Bronchial epithelial cell (primary cell): ENCODE results near the gene SLC35F6. TPM values are rescaled to one million over a fixed set of nuclear protein-coding genes. Genes with fewer than 3 reads are reported as not detected.
A peak's percentile ranks its signal among the peaks of the same experiment; 100 is the strongest.

ENCODE experiments used
- DNase-seq: peaks from one replicate; pipeline ENCODE4 v3.0.0-alpha.2; 2010; ENCODE audit warnings: low read depth
- FAIRE-seq: peaks from 2 replicates; lab custom pipeline; 2011; peaks lifted over from hg19 to GRCh38; lab: Jason Lieb, UNC
- H3K27me3 ChIP-seq: 2 replicates; pipeline ENCODE4 v1.5.1; 2011; ENCODE audit warnings: low read length; ENCODE audit not compliant: control insufficient read depth, insufficient read depth
- H3K36me3 ChIP-seq: 2 replicates; pipeline ENCODE4 v1.5.1; 2011; ENCODE audit warnings: low read length; ENCODE audit not compliant: control insufficient read depth, insufficient read depth
- H3K4me3 ChIP-seq: 2 replicates; pipeline ENCODE4 v1.5.1; 2011; ENCODE audit warnings: mild to moderate bottlenecking, low read depth, low read length, control low read depth
- total RNA-seq: library from RNA; depleted of rRNA; stranded (reverse); fragments of >200 nt; gene quantifications from 2 replicates; pipeline ENCODE4 v1.2.1, GENCODE V29; 2014
- TF ChIP-seq, protein P1 (sequence below): IDR thresholded peaks from 2 replicates; pipeline ENCODE4 v1.5.1; 2011; ENCODE audit warnings: mild to moderate bottlenecking, moderate library complexity, low read length, control low read depth, inconsistent platforms; ENCODE audit not compliant: insufficient read depth, severe bottlenecking

Gene SLC35F6
- total RNA-seq, 1 donor from 2014 or later = 29.2 TPM

DNA sequence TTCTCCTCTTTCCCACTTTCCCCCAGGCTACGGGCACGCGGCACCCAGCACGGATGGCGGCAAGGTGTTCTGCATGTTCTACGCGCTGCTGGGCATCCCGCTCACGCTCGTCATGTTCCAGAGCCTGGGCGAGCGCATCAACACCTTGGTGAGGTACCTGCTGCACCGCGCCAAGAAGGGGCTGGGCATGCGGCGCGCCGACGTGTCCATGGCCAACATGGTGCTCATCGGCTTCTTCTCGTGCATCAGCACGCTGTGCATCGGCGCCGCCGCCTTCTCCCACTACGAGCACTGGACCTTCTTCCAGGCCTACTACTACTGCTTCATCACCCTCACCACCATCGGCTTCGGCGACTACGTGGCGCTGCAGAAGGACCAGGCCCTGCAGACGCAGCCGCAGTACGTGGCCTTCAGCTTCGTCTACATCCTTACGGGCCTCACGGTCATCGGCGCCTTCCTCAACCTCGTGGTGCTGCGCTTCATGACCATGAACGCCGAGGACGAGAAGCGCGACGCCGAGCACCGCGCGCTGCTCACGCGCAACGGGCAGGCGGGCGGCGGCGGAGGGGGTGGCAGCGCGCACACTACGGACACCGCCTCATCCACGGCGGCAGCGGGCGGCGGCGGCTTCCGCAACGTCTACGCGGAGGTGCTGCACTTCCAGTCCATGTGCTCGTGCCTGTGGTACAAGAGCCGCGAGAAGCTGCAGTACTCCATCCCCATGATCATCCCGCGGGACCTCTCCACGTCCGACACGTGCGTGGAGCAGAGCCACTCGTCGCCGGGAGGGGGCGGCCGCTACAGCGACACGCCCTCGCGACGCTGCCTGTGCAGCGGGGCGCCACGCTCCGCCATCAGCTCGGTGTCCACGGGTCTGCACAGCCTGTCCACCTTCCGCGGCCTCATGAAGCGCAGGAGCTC, 36.2 kb upstream of the SLC35F6 start:
- peaks cover 3% of the 10 kb centered on the region for H3K27me3 ChIP-seq
- H3K4me3 ChIP-seq = no peak overlapping the region
- DNase-seq (no peak), FAIRE-seq (no peak)
- H3K36me3 ChIP-seq = no peaks in the 10 kb centered on the region
- TF ChIP-seq, protein P1, sequence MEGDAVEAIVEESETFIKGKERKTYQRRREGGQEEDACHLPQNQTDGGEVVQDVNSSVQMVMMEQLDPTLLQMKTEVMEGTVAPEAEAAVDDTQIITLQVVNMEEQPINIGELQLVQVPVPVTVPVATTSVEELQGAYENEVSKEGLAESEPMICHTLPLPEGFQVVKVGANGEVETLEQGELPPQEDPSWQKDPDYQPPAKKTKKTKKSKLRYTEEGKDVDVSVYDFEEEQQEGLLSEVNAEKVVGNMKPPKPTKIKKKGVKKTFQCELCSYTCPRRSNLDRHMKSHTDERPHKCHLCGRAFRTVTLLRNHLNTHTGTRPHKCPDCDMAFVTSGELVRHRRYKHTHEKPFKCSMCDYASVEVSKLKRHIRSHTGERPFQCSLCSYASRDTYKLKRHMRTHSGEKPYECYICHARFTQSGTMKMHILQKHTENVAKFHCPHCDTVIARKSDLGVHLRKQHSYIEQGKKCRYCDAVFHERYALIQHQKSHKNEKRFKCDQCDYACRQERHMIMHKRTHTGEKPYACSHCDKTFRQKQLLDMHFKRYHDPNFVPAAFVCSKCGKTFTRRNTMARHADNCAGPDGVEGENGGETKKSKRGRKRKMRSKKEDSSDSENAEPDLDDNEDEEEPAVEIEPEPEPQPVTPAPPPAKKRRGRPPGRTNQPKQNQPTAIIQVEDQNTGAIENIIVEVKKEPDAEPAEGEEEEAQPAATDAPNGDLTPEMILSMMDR = peak; percentile 18

DNA sequence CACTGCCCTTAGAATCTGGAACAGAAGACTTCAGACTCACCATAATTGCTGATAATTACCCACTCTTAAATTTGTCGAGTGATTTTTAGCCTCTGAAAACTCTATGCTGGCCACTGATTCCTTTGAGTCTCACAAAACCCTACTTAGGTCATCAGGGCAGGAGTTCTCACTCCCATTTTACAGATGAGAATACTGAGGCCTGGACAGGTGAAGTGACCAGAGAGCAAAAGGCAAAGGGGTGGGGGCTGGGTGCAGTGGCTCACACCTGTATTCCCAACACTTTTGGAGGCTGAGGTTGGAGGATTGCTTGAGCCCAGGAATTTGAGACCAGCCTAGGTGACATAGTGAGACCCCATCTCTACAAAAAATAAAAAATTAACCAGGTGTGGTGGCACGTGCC, 34.8 kb upstream of the SLC35F6 start:
- TF ChIP-seq, protein P1 = no peak
- no peak for FAIRE-seq

DNA sequence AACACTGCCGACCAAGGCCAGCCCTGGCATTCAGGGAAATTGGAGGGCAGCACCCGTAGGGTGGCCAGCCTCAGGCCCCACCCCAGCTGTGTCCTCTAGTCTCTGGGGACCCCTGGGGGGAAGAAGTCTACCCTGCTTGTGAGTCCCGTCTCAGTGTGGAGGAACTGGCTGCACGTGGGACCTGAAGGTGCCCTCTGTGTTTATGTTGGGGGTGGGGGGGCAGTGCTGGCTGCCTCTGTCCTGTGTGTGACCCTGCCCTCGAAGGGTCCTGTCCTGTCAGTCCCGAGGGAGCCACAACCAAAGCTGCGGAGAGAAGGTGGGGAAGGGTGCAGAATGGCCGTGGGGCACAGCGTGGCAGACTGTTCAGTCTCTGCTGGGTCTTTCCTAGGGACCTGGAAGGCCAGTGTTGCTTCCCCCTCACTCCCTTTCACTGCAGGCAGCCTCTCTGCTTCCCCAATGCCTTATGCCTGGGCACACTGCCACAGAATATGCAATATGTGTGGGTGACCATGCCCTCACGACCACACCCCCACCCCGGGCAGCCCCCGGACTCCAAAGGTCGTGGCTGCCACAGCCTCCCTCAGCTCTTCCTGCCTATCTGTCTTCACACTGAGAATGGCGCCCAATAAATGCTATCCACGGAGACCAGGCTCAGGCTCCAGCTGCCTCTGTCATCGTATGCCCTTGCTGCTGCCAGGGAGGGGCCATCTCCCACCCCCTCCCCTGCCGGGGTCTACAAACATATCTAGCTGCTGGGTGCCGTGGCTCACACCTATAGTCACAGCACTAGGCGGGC, 33.3 kb upstream of the SLC35F6 start:
- Histone ChIP-seq H3K4me3 (no peak overlapping the region), H3K36me3 (no peaks in the 10 kb centered on the region), H3K27me3 (peaks cover 3% of the 10 kb centered on the region)
- no peak for DNase-seq
- TF ChIP-seq, protein P1 = no peak
- FAIRE-seq = no peak

More for the DNA sequence above, 34.8 kb upstream of the SLC35F6 start:
- Histone ChIP-seq H3K27me3 (peaks cover 3% of the 10 kb centered on the region), H3K36me3 (no peaks in the 10 kb centered on the region), H3K4me3 (no peak overlapping the region)
- DNase-seq = no peak

DNA sequence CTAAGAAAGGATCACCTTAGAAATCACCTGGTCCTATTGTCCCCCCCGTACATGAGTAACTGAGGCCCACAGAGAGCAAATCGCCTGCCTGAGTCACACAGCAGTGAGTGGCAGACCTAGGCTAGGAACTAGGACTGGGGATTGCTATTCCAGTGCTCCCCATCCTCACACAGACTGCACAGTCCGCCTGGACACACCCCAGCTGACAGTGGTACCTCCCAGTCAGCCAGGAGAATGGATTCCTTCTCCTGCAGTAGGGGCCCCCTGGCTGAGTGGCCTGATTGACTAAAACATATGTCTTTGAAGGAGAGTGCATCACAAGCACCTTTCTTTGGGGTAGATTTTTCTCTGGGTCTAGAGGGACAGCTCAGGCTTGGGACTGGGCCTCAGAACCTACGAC, 32.4 kb upstream of the SLC35F6 start:
- Histone ChIP-seq H3K27me3 (peaks cover 3% of the 10 kb centered on the region), H3K4me3 (no peak overlapping the region), H3K36me3 (no peaks in the 10 kb centered on the region)
- DNase-seq = no peak
- TF ChIP-seq, protein P1 = no peak
- FAIRE-seq = no peak

DNA sequence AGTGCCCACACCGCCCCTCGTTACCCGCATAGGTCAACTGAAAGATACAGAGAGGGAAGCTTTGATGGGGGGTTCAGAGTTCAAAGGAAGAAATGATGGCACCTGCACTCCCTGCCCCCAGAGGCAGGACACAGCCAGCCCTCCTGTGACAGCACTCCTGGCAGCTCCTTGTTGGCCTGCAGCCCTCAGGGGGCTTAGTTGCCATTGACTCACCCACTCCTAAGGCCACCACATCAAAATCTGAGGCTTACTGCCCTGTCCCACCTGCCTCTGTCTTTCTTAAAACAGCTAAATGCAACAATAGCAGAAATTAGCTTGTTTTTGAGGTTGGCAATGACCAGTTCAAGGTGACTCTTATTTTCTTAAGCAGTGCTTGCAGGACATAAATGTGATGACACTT, 31.6 kb upstream of the SLC35F6 start:
- Histone ChIP-seq H3K27me3 (peaks cover 3% of the 10 kb centered on the region), H3K36me3 (no peaks in the 10 kb centered on the region), H3K4me3 (no peak overlapping the region)
- TF ChIP-seq, protein P1 = no peak
- FAIRE-seq (no peak), DNase-seq (no peak)
